CD14-positive monocyte (primary cell): Measurements from ENCODE around the gene RCBTB1. TPM values are rescaled to one million over a fixed set of nuclear protein-coding genes. Genes with fewer than 3 reads are reported as not detected.

Experiments
- DNase-seq, 3 donors: peaks; one replicate each; pipeline ENCODE4 v3.0.0-alpha.2; 2011 to 2022
- H2AFZ ChIP-seq: 2 replicates; pipeline ENCODE4 v1.6.0; 2012; ENCODE audit warnings: mild to moderate bottlenecking, low read depth, low read length, inconsistent platforms; ENCODE audit not compliant: insufficient read depth, poor library complexity, severe bottlenecking
- H3K27ac ChIP-seq, 2 donors: 1 replicate in 1 of 2; 2 replicates in 1 of 2; pipeline ENCODE4 v1.5.1; 2012 to 2013; ENCODE audit warnings: low read length in 2 of 2, control low read depth in 1 of 2, inconsistent platforms in 1 of 2, low read depth in 1 of 2, mild to moderate bottlenecking in 1 of 2
- H3K27me3 ChIP-seq, 2 donors: one replicate each; pipeline versions ENCODE4 v1.6.0 to v1.6.1; 2011 to 2013; ENCODE audit warnings: low read length in 2 of 2; ENCODE audit not compliant: control insufficient read depth in 2 of 2, insufficient read depth in 2 of 2
- H3K36me3 ChIP-seq, 2 donors: replicated peaks in 1 of 2; 1 replicate in 1 of 2; 2 replicates in 1 of 2; pipeline versions ENCODE4 v1.5.1 to v1.6.1; 2012 to 2013; ENCODE audit warnings: low read length in 2 of 2, control low read depth in 1 of 2, inconsistent platforms in 1 of 2, mild to moderate bottlenecking in 1 of 2; ENCODE audit not compliant: insufficient read depth in 2 of 2, control insufficient read depth in 1 of 2
- H3K4me1 ChIP-seq, 2 donors: 1 replicate in 1 of 2; 2 replicates in 1 of 2; pipeline versions ENCODE4 v1.5.1 to v1.6.1; 2012 to 2013; ENCODE audit warnings: low read length in 2 of 2, control low read depth in 1 of 2, inconsistent platforms in 1 of 2, mild to moderate bottlenecking in 1 of 2, moderate library complexity in 1 of 2; ENCODE audit not compliant: insufficient read depth in 2 of 2, control insufficient read depth in 1 of 2
- H3K4me2 ChIP-seq: replicated peaks from 2 replicates; pipeline ENCODE3; 2012; ENCODE audit warnings: low read length, moderate library complexity, mild to moderate bottlenecking; ENCODE audit not compliant: poor library complexity, severe bottlenecking; ENCODE audit errors: extremely low read depth
- H3K4me3 ChIP-seq, 3 experiments: fragments of 200-600 bp in 1 of 3; sonication (generic) in 1 of 3; replicated peaks in 1 of 3; 1 replicate in 2 of 3; 2 replicates in 1 of 3; pipeline ENCODE4 v1.5.1; 2011 to 2013; ENCODE audit warnings: low read length in 3 of 3, mild to moderate bottlenecking in 3 of 3, control low read depth in 2 of 3, low read depth in 2 of 3, inconsistent platforms in 1 of 3, moderate library complexity in 1 of 3
- H3K79me2 ChIP-seq: 2 replicates; pipeline ENCODE4 v1.6.0; 2012; ENCODE audit warnings: mild to moderate bottlenecking, control low read depth, inconsistent platforms, low read length, moderate library complexity; ENCODE audit not compliant: insufficient read depth
- H3K9ac ChIP-seq: 2 replicates; pipeline ENCODE4 v1.6.0; 2017; ENCODE audit warnings: low read length, mild to moderate bottlenecking; ENCODE audit not compliant: insufficient read depth, poor library complexity, severe bottlenecking
- H3K9me3 ChIP-seq, 2 donors: replicated peaks in 1 of 2; 1 replicate in 1 of 2; 2 replicates in 1 of 2; pipeline versions ENCODE4 v1.5.1 to v1.6.1; 2012 to 2013; ENCODE audit warnings: low read length in 2 of 2, control low read depth in 1 of 2; ENCODE audit not compliant: control insufficient read depth in 1 of 2, insufficient read depth in 1 of 2
- H4K20me1 ChIP-seq: 2 replicates; pipeline ENCODE4 v1.6.0; 2012; ENCODE audit warnings: mild to moderate bottlenecking, low read length, control low read depth, moderate library complexity; ENCODE audit not compliant: insufficient read depth
- H3K27ac Mint-ChIP-seq, 7 donors: one replicate each; pipeline ENCODE4 v1.8.0; 2020; ENCODE audit warnings: mild to moderate bottlenecking in 7 of 7, mixed read lengths in 7 of 7, moderate library complexity in 6 of 7, inconsistent platforms in 2 of 7
- H3K27me3 Mint-ChIP-seq, 3 donors: one replicate each; pipeline ENCODE4 v1.8.0; 2021 to 2022; ENCODE audit warnings: low read depth in 3 of 3, mild to moderate bottlenecking in 3 of 3, mixed read lengths in 3 of 3, moderate library complexity in 3 of 3, inconsistent platforms in 1 of 3
- H3K36me3 Mint-ChIP-seq, 2 donors: one replicate each; pipeline ENCODE4 v1.8.0; 2020; ENCODE audit warnings: mixed read lengths in 2 of 2, inconsistent platforms in 1 of 2, mild to moderate bottlenecking in 1 of 2
- H3K4me1 Mint-ChIP-seq: one replicate; pipeline ENCODE4 v1.8.0; 2020; ENCODE audit warnings: mild to moderate bottlenecking, mixed read lengths
- H3K4me3 Mint-ChIP-seq, 2 donors: one replicate each; pipeline ENCODE4 v1.8.0; 2020; ENCODE audit warnings: mild to moderate bottlenecking in 2 of 2, mixed read lengths in 2 of 2, moderate library complexity in 1 of 2
- H3K9me3 Mint-ChIP-seq, 7 donors: one replicate each; pipeline ENCODE4 v1.8.0; 2020 to 2022; ENCODE audit warnings: mixed read lengths in 7 of 7, mild to moderate bottlenecking in 6 of 7, moderate library complexity in 6 of 7, inconsistent platforms in 2 of 7
- CTCF ChIP-seq: fragments of 200-600 bp; IDR thresholded peaks from one replicate; pipeline ENCODE4 v1.8.0; 2022; ENCODE audit warnings: antibody characterized with exemption, mild to moderate bottlenecking
- WGBS: methylation state at CpG from one replicate; pipeline ENCODE4 v1.1.5; 2013; ENCODE audit warnings: missing lambda C conversion rate; ENCODE audit not compliant: insufficient coverage; 5-methylcytosine and 5-hydroxymethylcytosine counted together
- intact Hi-C, 2 donors: fragments of 100-400 bp; cut with micrococcal nuclease; formaldehyde crosslinking; loops; one replicate each; pipeline versions ENCODE4 v1.15.0 to v1.15.1; 2023
- polyA plus RNA-seq, 3 donors: library from polyadenylated mRNA; depleted of rRNA in 1 of 3; unstranded in 2 of 3; stranded (reverse) in 1 of 3; fragments of 300-500 nt in 2 of 3; fragments of >200 nt in 1 of 3; fragmentation: Illumina TruSeq in 2 of 3; gene quantifications; 1 replicate in 2 of 3; 2 replicates in 1 of 3; pipeline ENCODE4 v1.2.3, GENCODE V29; 2012 to 2021

Gene RCBTB1
- polyA plus RNA-seq, 3 donors = 9.8 to 19.4 (median 13.2) TPM

- Histone ChIP-seq H3K4me3 (peak overlapping the region in 1 of 3 experiments; percentile 30), H3K4me1 (peaks cover 0 to 8% of the 10 kb centered on the region in 2 donors), H4K20me1 (no peaks in the 10 kb centered on the region), H3K4me2 (peak overlapping the region; percentile 43), H3K36me3 (no peaks in the 10 kb centered on the region), H3K27me3 (no peaks in the 10 kb centered on the region), H3K9me3 (no peaks in the 10 kb centered on the region), H2AFZ (peak overlapping the region; percentile 76), H3K27ac (no peak overlapping the region), H3K9ac (no peak overlapping the region), H3K79me2 (no peaks in the 10 kb centered on the region)
- peak overlapping the region; percentile 58 to 87 for H3K4me3 Mint-ChIP-seq
- TF ChIP-seq CTCF = no peak
- no peak for DNase-seq
- no peaks in the 10 kb centered on the region for H3K36me3 Mint-ChIP-seq
- intact Hi-C loops = no loop called here
- H3K9me3 Mint-ChIP-seq = no peaks in the 10 kb centered on the region
- no peak overlapping the region for H3K27ac Mint-ChIP-seq
- H3K4me1 Mint-ChIP-seq = peaks cover 13% of the 10 kb centered on the region
- WGBS = 48% methylated on average over 21 of the region's 22 CpGs
- H3K27me3 Mint-ChIP-seq = peaks cover 0 to 9% (median 1%) of the 10 kb centered on the region in 3 donors
Measured at GRCh38 chr13:49620170-49620621, 34.8 kb upstream of the RCBTB1 start.

GRCh38 chr13:49616676-49617065 lies 31.3 kb upstream of the RCBTB1 start:
- no CpG with 5 or more reads among the region's 3 CpGs for WGBS
- no peak overlapping the region for H3K9ac ChIP-seq
- no peaks in the 10 kb centered on the region for H3K36me3 Mint-ChIP-seq

More at GRCh38 chr13:49616676-49617065, 31.3 kb upstream of the RCBTB1 start:
- no peaks in the 10 kb centered on the region for H3K79me2 ChIP-seq
- intact Hi-C loops = no loop called here
- Mint-ChIP-seq H3K4me3 (no peak overlapping the region), H3K27ac (peak overlapping the region in 1 of 7 donors; percentile 62), H3K9me3 (peaks cover 0 to 10% (median 3%) of the 10 kb centered on the region in 7 donors), H3K4me1 (peaks cover 13% of the 10 kb centered on the region), H3K27me3 (peaks cover 0 to 8% (median 0%) of the 10 kb centered on the region in 3 donors)
- H3K27me3 ChIP-seq = no peaks in the 10 kb centered on the region
- peaks cover 0 to 4% of the 10 kb centered on the region in 2 donors for H3K9me3 ChIP-seq
- H3K27ac ChIP-seq = no peak overlapping the region
- no peak overlapping the region for H3K4me2 ChIP-seq
- H4K20me1 ChIP-seq = no peaks in the 10 kb centered on the region
- H3K4me1 ChIP-seq = peaks cover 0 to 6% of the 10 kb centered on the region in 2 donors
- H3K4me3 ChIP-seq = no peak overlapping the region
- H2AFZ ChIP-seq = peak overlapping the region; percentile 81
- DNase-seq = no peak
- no peaks in the 10 kb centered on the region for H3K36me3 ChIP-seq
- TF ChIP-seq CTCF = no peak
